ENCODE results near the gene SLMAP.

DNA sequence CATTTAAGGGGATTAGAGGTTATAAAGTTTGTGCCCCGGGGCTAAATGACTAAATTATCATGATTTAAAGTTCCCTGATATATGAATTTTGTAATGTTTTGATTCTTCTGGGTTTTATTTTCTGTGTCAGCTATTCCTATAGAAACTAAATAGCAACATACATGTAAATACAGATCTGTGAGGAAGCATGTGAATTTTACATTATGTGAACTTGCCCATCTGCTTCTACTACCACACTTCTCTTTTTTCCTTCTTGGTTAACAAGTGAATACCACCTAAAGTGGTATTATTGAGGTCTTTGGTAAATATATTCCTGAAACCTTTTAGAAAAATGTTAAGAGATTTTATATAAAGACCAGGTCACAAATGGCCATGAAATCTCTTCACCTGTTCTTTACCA is 29.3 kb downstream of the SLMAP start:
- TF ChIP-seq EP300 (IDR thresholded peaks at IDR 0.05) (no peak), POLR2A (IDR thresholded peaks at IDR 0.05) (no peak), POLR2AphosphoS5 (IDR thresholded peaks at IDR 0.05) (no peak)
- TF ChIP-seq, protein P1, sequence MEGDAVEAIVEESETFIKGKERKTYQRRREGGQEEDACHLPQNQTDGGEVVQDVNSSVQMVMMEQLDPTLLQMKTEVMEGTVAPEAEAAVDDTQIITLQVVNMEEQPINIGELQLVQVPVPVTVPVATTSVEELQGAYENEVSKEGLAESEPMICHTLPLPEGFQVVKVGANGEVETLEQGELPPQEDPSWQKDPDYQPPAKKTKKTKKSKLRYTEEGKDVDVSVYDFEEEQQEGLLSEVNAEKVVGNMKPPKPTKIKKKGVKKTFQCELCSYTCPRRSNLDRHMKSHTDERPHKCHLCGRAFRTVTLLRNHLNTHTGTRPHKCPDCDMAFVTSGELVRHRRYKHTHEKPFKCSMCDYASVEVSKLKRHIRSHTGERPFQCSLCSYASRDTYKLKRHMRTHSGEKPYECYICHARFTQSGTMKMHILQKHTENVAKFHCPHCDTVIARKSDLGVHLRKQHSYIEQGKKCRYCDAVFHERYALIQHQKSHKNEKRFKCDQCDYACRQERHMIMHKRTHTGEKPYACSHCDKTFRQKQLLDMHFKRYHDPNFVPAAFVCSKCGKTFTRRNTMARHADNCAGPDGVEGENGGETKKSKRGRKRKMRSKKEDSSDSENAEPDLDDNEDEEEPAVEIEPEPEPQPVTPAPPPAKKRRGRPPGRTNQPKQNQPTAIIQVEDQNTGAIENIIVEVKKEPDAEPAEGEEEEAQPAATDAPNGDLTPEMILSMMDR (IDR thresholded peaks at IDR 0.05) = no peak

Measured in sigmoid colon (tissue), 4 donors.